Smooth muscle cell (in vitro differentiated cells): ENCODE results near the gene CORO6. TPM values are rescaled to one million over a fixed set of nuclear protein-coding genes. Genes with fewer than 3 reads are reported as not detected.

Experiments
- DNase-seq: peaks from one replicate; lab custom pipeline; 2025; ENCODE audit not compliant: unreplicated experiment; lab: John Stamatoyannopoulos, UW
- H2AFZ ChIP-seq: fragments of 200-600 bp; sonication (generic); 2 replicates; pipeline ENCODE4 v1.6.0; 2016; ENCODE audit warnings: antibody characterized with exemption, low read depth, mild to moderate bottlenecking
- H3F3A ChIP-seq: fragments of 200-600 bp; sonication (generic); 2 replicates; pipeline ENCODE4 v1.6.0; 2017; ENCODE audit warnings: antibody characterized with exemption, low read depth
- H3K27ac ChIP-seq: fragments of 200-600 bp; sonication (generic); 2 replicates; pipeline ENCODE4 v1.5.1; 2016; ENCODE audit warnings: low read depth, mild to moderate bottlenecking
- H3K27me3 ChIP-seq: fragments of 200-600 bp; sonication (generic); 2 replicates; pipeline ENCODE4 v1.6.1; 2016; ENCODE audit warnings: low read depth, mild to moderate bottlenecking
- H3K36me3 ChIP-seq: fragments of 200-600 bp; sonication (generic); 2 replicates; pipeline ENCODE4 v1.5.1; 2016; ENCODE audit warnings: low read depth
- H3K4me1 ChIP-seq: fragments of 200-600 bp; sonication (generic); 2 replicates; pipeline ENCODE4 v1.5.1; 2016; ENCODE audit warnings: low read depth
- H3K4me2 ChIP-seq: fragments of 200-600 bp; sonication (generic); 2 replicates; pipeline ENCODE4 v1.6.0; 2016; ENCODE audit warnings: mild to moderate bottlenecking
- H3K4me3 ChIP-seq: fragments of 200-600 bp; sonication (generic); 2 replicates; pipeline ENCODE4 v1.5.1; 2016; ENCODE audit warnings: mild to moderate bottlenecking
- H3K79me2 ChIP-seq: fragments of 200-600 bp; sonication (generic); 2 replicates; pipeline ENCODE4 v1.6.0; 2016; ENCODE audit warnings: low read depth, mild to moderate bottlenecking
- H3K9ac ChIP-seq: fragments of 200-600 bp; sonication (generic); 2 replicates; pipeline ENCODE4 v1.6.0; 2016; ENCODE audit warnings: low read depth
- H3K9me3 ChIP-seq: fragments of 200-600 bp; sonication (generic); replicated peaks from 2 replicates; pipeline ENCODE4 v1.5.1; 2016; ENCODE audit warnings: low read depth
- H4K20me1 ChIP-seq: fragments of 200-600 bp; sonication (generic); 2 replicates; pipeline ENCODE4 v1.6.0; 2016; ENCODE audit warnings: low read depth
- CTCF ChIP-seq: fragments of 200-600 bp; sonication (generic); IDR thresholded peaks from 2 replicates; pipeline ENCODE4 v1.5.1; 2017; ENCODE audit warnings: borderline replicate concordance, mild to moderate bottlenecking, antibody characterized with exemption; ENCODE audit not compliant: insufficient read depth, poor library complexity, severe bottlenecking
- WGBS: methylation state at CpG from one replicate; pipeline ENCODE4 v1.1.7; 2016; ENCODE audit warnings: low lambda C conversion rate; 5-methylcytosine and 5-hydroxymethylcytosine counted together
- polyA plus RNA-seq: library from polyadenylated mRNA; unstranded; fragments of >200 nt; fragmentation: Nextera tagmentation; extraction: Ambion mirVana; gene quantifications from 2 replicates; pipeline ENCODE4 v1.2.1, GENCODE V29; 2016
- small RNA-seq: library from RNA; depleted of rRNA; stranded (forward); fragments of <200 nt; gene quantifications from one replicate; pipeline ENCODE3, GENCODE V24; 2014
- total RNA-seq: library from RNA; depleted of rRNA; stranded (reverse); fragments of >200 nt; gene quantifications from 2 replicates; pipeline ENCODE4 v1.2.3, GENCODE V29; 2014

The CORO6 gene
- total and polyA plus RNA-seq, 2 experiments from 2014 or later, result 2.4 TPM

- Histone ChIP-seq H3K9me3 (no peaks in the 10 kb centered on the region), H3K4me3 (peak within 1 kb of the TSS; percentile 67), H4K20me1 (no peaks in the 10 kb centered on the region), H3K4me1 (peaks cover 22% of the 10 kb centered on the region), H3K9ac (peak within 1 kb of the TSS; percentile 4), H3K27ac (peak within 1 kb of the TSS; percentile 20), H3K36me3 (no peaks in the 10 kb centered on the region), H2AFZ (peak within 1 kb of the TSS; percentile 91), H3F3A (peaks cover 7% of the 10 kb centered on the region), H3K4me2 (peak within 1 kb of the TSS; percentile 91), H3K27me3 (peaks cover 14% of the 10 kb centered on the region), H3K79me2 (peaks cover 7% of the 10 kb centered on the region)
- WGBS, result 3% methylated on average over 61 of the region's 94 CpGs
- TF ChIP-seq CTCF, result peak; percentile 3
- peak; percentile 76 for DNase-seq
Observed at GRCh38 chr17:29566473-29567303, 56.0 kb downstream of the CORO6 start, which contains the start of gene ABHD15. ABHD15 (minus strand) TSS chr17:29567037; CDS start chr17:29566966, 71 bp downstream.

- H3K27me3 ChIP-seq, result peaks cover 14% of the 10 kb centered on the region
- H3K36me3 ChIP-seq, result no peaks in the 10 kb centered on the region
- TF ChIP-seq CTCF, result peak; percentile 10
- H3K4me1 ChIP-seq, result peaks cover 22% of the 10 kb centered on the region
- DNase-seq, result no peak
- WGBS, result 11% methylated on average over 54 of the region's 55 CpGs
- no peak overlapping the region for H3K27ac ChIP-seq
- H3K9me3 ChIP-seq, result no peaks in the 10 kb centered on the region
- peaks cover 4% of the 10 kb centered on the region for H3K79me2 ChIP-seq
- H4K20me1 ChIP-seq, result no peaks in the 10 kb centered on the region
- H3K9ac ChIP-seq, result no peak overlapping the region
- peak overlapping the region; percentile 91 for H3K4me2 ChIP-seq
- H2AFZ ChIP-seq, result no peak overlapping the region
- H3K4me3 ChIP-seq, result peak overlapping the region; percentile 67
- peaks cover 7% of the 10 kb centered on the region for H3F3A ChIP-seq
Observed at GRCh38 chr17:29565643-29566472, 56.9 kb downstream of the CORO6 start.

Small RNA genes within 50 kb of the gene (small RNA-seq; reads per million reads assigned to genes)
- gene RNU6-920P, result not detected

Other genes starting within 250 kb of the CORO6 start
- gene TAOK1, start 232.5 kb downstream of the CORO6 start, total RNA-seq, result 58.7 and 76.8 TPM in 2 replicates
- gene TAOK1, start 232.5 kb downstream of the CORO6 start, polyA plus RNA-seq, result 4.7 and 4.9 TPM in 2 replicates
- gene ABHD15, start 55.9 kb downstream of the CORO6 start, total RNA-seq, result 5.0 and 7.0 TPM in 2 replicates
- gene ABHD15, start 55.9 kb downstream of the CORO6 start, polyA plus RNA-seq, result 6.4 and 7.4 TPM in 2 replicates
- gene TP53I13, start 54.2 kb downstream of the CORO6 start, total RNA-seq, result 35.4 and 50.7 TPM in 2 replicates
- gene TP53I13, start 54.2 kb downstream of the CORO6 start, polyA plus RNA-seq, result 105 and 107 TPM in 2 replicates
- 12.7 and 17.6 TPM in 2 replicates for gene GIT1, start 33.3 kb downstream of the CORO6 start, total RNA-seq
- gene GIT1, start 33.3 kb downstream of the CORO6 start, polyA plus RNA-seq, result 23.0 and 34.7 TPM in 2 replicates
- gene ANKRD13B, start 29.8 kb downstream of the CORO6 start, total RNA-seq, result 2.8 and 3.6 TPM in 2 replicates
- 6.7 and 6.8 TPM in 2 replicates for gene ANKRD13B, start 29.8 kb downstream of the CORO6 start, polyA plus RNA-seq